ENCODE results near the gene ASTN2.

The ASTN2 gene

GRCh38 chr9:117354244-117354847 lies 60.5 kb downstream of the ASTN2 start:
- no peak for TF ChIP-seq CTCF (conservative IDR thresholded peaks at IDR 0.05; ENCODE audit: low read depth, low read length)
- no peak for DNase-seq (ENCODE audit: low read depth)
- H3K4me3 ChIP-seq (ENCODE audit: low read length), result no peak overlapping the region

GRCh38 chr9:117344892-117345660 lies 69.8 kb downstream of the ASTN2 start:
- TF ChIP-seq CTCF (conservative IDR thresholded peaks at IDR 0.05; ENCODE audit: low read depth, low read length), result no peak
- H3K4me3 ChIP-seq (ENCODE audit: low read length), result no peak overlapping the region
- DNase-seq (ENCODE audit: low read depth), result peak; percentile 17

GRCh38 chr9:117343427-117343826 lies 71.4 kb downstream of the ASTN2 start:
- no peak for TF ChIP-seq CTCF (conservative IDR thresholded peaks at IDR 0.05; ENCODE audit: low read depth, low read length)
- no peak for DNase-seq (ENCODE audit: low read depth)
- H3K4me3 ChIP-seq (ENCODE audit: low read length), result no peak overlapping the region

GRCh38 chr9:117341151-117341550 lies 73.7 kb downstream of the ASTN2 start:
- H3K4me3 ChIP-seq (ENCODE audit: low read length), result no peak overlapping the region
- no peak for TF ChIP-seq CTCF (conservative IDR thresholded peaks at IDR 0.05; ENCODE audit: low read depth, low read length)
- DNase-seq (ENCODE audit: low read depth), result no peak

- no peak for TF ChIP-seq CTCF (conservative IDR thresholded peaks at IDR 0.05; ENCODE audit: low read depth, low read length)
- no peak overlapping the region for H3K4me3 ChIP-seq (ENCODE audit: low read length)
- no peak for DNase-seq (ENCODE audit: low read depth)
These were observed 74.4 kb downstream of the ASTN2 start for GRCh38 chr9:117340422-117340821.

GRCh38 chr9:117335837-117336433 lies 78.9 kb downstream of the ASTN2 start:
- no peak overlapping the region for H3K4me3 ChIP-seq (ENCODE audit: low read length)
- DNase-seq (ENCODE audit: low read depth), result no peak
- no peak for TF ChIP-seq CTCF (conservative IDR thresholded peaks at IDR 0.05; ENCODE audit: low read depth, low read length)

Measured in retinal pigment epithelial cell (primary cell).